ENCODE data around the gene CD99L2. TPM values are rescaled to one million over a fixed set of nuclear protein-coding genes. Genes with fewer than 3 reads are reported as not detected.

CD99L2 gene
- total RNA-seq, 2 donors from 2014 or later, result 11.3 to 18.7 TPM

- H3K4me3 Mint-ChIP-seq, result no peak overlapping the region
- no peak for TF ChIP-seq CTCF (conservative IDR thresholded peaks at IDR 0.05)
- Histone ChIP-seq H3K9me3 (ENCODE audit: control insufficient read depth, low read length) (no peaks in the 10 kb centered on the region), H3K4me3 (ENCODE audit: low read length) (no peak overlapping the region), H3K27ac (ENCODE audit: low read depth, low read length) (no peak overlapping the region), H3K27me3 (ENCODE audit: control insufficient read depth, insufficient read depth, low read length, poor library complexity, severe bottlenecking) (no peaks in the 10 kb centered on the region), H3K9ac (ENCODE audit: extremely low read depth, low read length, poor library complexity, severe bottlenecking) (no peak overlapping the region), H3K4me1 (ENCODE audit: control insufficient read depth, insufficient read depth, low read length) (no peaks in the 10 kb centered on the region), H3K36me3 (ENCODE audit: control insufficient read depth, insufficient read depth, low read length) (no peaks in the 10 kb centered on the region)
- WGBS, 2 experiments (ENCODE audit: insufficient coverage in 1 of 2, insufficient read length in 1 of 2), result 77 to 94% methylated on average over 3 to 13 of the region's 13 CpGs
- peaks cover 7% of the 10 kb centered on the region for H3K4me1 Mint-ChIP-seq
- H3K36me3 Mint-ChIP-seq (ENCODE audit: low read depth), result peaks cover 32% of the 10 kb centered on the region
- no peak overlapping the region for H3K27ac Mint-ChIP-seq
- H3K27me3 Mint-ChIP-seq (ENCODE audit: insufficient read depth), result no peaks in the 10 kb centered on the region
- H3K9me3 Mint-ChIP-seq, result peaks cover 4% of the 10 kb centered on the region
- peak; percentile 24 for DNase-seq
These were observed 129.1 kb downstream of the CD99L2 start for GRCh38 chrX:150769408-150769807.

GRCh38 chrX:150768580-150769190 is 129.8 kb downstream of the CD99L2 start:
- Histone ChIP-seq H3K27ac (ENCODE audit: low read depth, low read length) (no peak overlapping the region), H3K27me3 (ENCODE audit: control insufficient read depth, insufficient read depth, low read length, poor library complexity, severe bottlenecking) (no peaks in the 10 kb centered on the region), H3K9me3 (ENCODE audit: control insufficient read depth, low read length) (no peaks in the 10 kb centered on the region), H3K36me3 (ENCODE audit: control insufficient read depth, insufficient read depth, low read length) (no peaks in the 10 kb centered on the region), H3K4me3 (ENCODE audit: low read length) (no peak overlapping the region), H3K4me1 (ENCODE audit: control insufficient read depth, insufficient read depth, low read length) (no peaks in the 10 kb centered on the region), H3K9ac (ENCODE audit: extremely low read depth, low read length, poor library complexity, severe bottlenecking) (no peak overlapping the region)
- Mint-ChIP-seq H3K27ac (no peak overlapping the region), H3K4me1 (peaks cover 7% of the 10 kb centered on the region), H3K36me3 (ENCODE audit: low read depth) (peaks cover 28% of the 10 kb centered on the region), H3K27me3 (ENCODE audit: insufficient read depth) (no peaks in the 10 kb centered on the region), H3K9me3 (peaks cover 4% of the 10 kb centered on the region), H3K4me3 (no peak overlapping the region)
- no peak for DNase-seq
- WGBS, 2 experiments (ENCODE audit: insufficient coverage in 1 of 2, insufficient read length in 1 of 2), result 85 to 96% methylated on average over 7 to 19 of the region's 19 CpGs
- no peak for TF ChIP-seq CTCF (conservative IDR thresholded peaks at IDR 0.05)

- Histone ChIP-seq H3K9ac (ENCODE audit: extremely low read depth, low read length, poor library complexity, severe bottlenecking) (no peak overlapping the region), H3K9me3 (ENCODE audit: control insufficient read depth, low read length) (no peaks in the 10 kb centered on the region), H3K36me3 (ENCODE audit: control insufficient read depth, insufficient read depth, low read length) (no peaks in the 10 kb centered on the region), H3K27me3 (ENCODE audit: control insufficient read depth, insufficient read depth, low read length, poor library complexity, severe bottlenecking) (no peaks in the 10 kb centered on the region), H3K4me1 (ENCODE audit: control insufficient read depth, insufficient read depth, low read length) (no peaks in the 10 kb centered on the region), H3K4me3 (ENCODE audit: low read length) (no peak overlapping the region), H3K27ac (ENCODE audit: low read depth, low read length) (no peak overlapping the region)
- DNase-seq, result no peak
- Mint-ChIP-seq H3K9me3 (peaks cover 4% of the 10 kb centered on the region), H3K27me3 (ENCODE audit: insufficient read depth) (no peaks in the 10 kb centered on the region), H3K36me3 (ENCODE audit: low read depth) (peaks cover 28% of the 10 kb centered on the region), H3K4me3 (no peak overlapping the region), H3K27ac (no peak overlapping the region), H3K4me1 (peaks cover 7% of the 10 kb centered on the region)
- WGBS, 2 experiments (ENCODE audit: insufficient coverage in 1 of 2, insufficient read length in 1 of 2), result 94 to 100% methylated on average over 3 to 10 of the region's 10 CpGs
- no peak for TF ChIP-seq CTCF (conservative IDR thresholded peaks at IDR 0.05)
These were observed 130.4 kb downstream of the CD99L2 start for GRCh38 chrX:150768132-150768485.

Measured in endodermal cell (in vitro differentiated cells).